SK-N-SH treated with all-trans-retinoic acid at 6 μM for 48 hours (cell line): Measurements from ENCODE around the gene USP35.

Source experiments
- BACH2 ChIP-seq: fragments of 250-450 bp; sonication (Bioruptor Pico); IDR thresholded peaks from 2 replicates; pipeline ENCODE4 v1.9.0; 2021; ENCODE audit warnings: mild to moderate bottlenecking, borderline replicate concordance
- ESRRG ChIP-seq: fragments of 250-450 bp; sonication (Bioruptor Pico); IDR thresholded peaks from 2 replicates; pipeline ENCODE4 v1.6.1; 2021; ENCODE audit warnings: mild to moderate bottlenecking
- GLIS3 ChIP-seq: fragments of 250-450 bp; sonication (Bioruptor Pico); IDR thresholded peaks from 2 replicates; pipeline ENCODE4 v1.5.0; 2020; ENCODE audit warnings: mild to moderate bottlenecking, moderate library complexity
- ISL1 ChIP-seq: fragments of 250-450 bp; sonication (Bioruptor Pico); IDR thresholded peaks from 2 replicates; pipeline ENCODE4 v2.1.2; 2022; ENCODE audit warnings: mild to moderate bottlenecking, moderate library complexity
- PPARA ChIP-seq: fragments of 250-450 bp; sonication (Bioruptor Pico); IDR thresholded peaks from 2 replicates; pipeline ENCODE4 v1.5.0; 2020; ENCODE audit warnings: mild to moderate bottlenecking, borderline replicate concordance
- RARB ChIP-seq: fragments of 250-450 bp; sonication (Bioruptor Pico); IDR thresholded peaks from 2 replicates; pipeline ENCODE4 v1.8.0; 2021; ENCODE audit warnings: mild to moderate bottlenecking, moderate library complexity
- ZC3H10 ChIP-seq: fragments of 250-450 bp; sonication (Bioruptor Pico); IDR thresholded peaks from 2 replicates; pipeline ENCODE4 v1.5.1; 2021; ENCODE audit warnings: mild to moderate bottlenecking, moderate library complexity
- ZFP3 ChIP-seq: fragments of 250-450 bp; sonication (Bioruptor Pico); IDR thresholded peaks from 2 replicates; pipeline ENCODE4 v1.5.0; 2020; ENCODE audit warnings: mild to moderate bottlenecking, moderate library complexity
- ZFP30 ChIP-seq: fragments of 450-650 bp; formaldehyde crosslinking; IDR thresholded peaks from 2 replicates; pipeline ENCODE4 v1.5.0; 2022; ENCODE audit warnings: mild to moderate bottlenecking, moderate library complexity
- ZNF8 ChIP-seq: fragments of 450-650 bp; formaldehyde crosslinking; IDR thresholded peaks from 2 replicates; pipeline ENCODE4 v1.5.0; 2020; ENCODE audit warnings: mild to moderate bottlenecking, moderate library complexity
- TF ChIP-seq, protein P1 (sequence below): fragments of 250-450 bp; sonication (Bioruptor Pico); IDR thresholded peaks from 2 replicates; pipeline ENCODE4 v1.5.0; 2020; ENCODE audit warnings: mild to moderate bottlenecking, moderate library complexity
- TF ChIP-seq, protein P2 (sequence below): fragments of 250-450 bp; sonication (Bioruptor Pico); IDR thresholded peaks from 2 replicates; pipeline ENCODE4 v1.8.0; 2020; ENCODE audit warnings: mild to moderate bottlenecking, moderate library complexity, borderline replicate concordance
- TF ChIP-seq, protein P3 (sequence below): fragments of 250-450 bp; sonication (Bioruptor Pico); IDR thresholded peaks from 2 replicates; pipeline ENCODE4 v1.5.1; 2020; ENCODE audit warnings: low read depth, mild to moderate bottlenecking, moderate library complexity
- TF ChIP-seq, protein P4 (sequence below): fragments of 250-450 bp; sonication (Bioruptor Pico); IDR thresholded peaks from 2 replicates; pipeline ENCODE4 v1.5.1; 2021; ENCODE audit warnings: mild to moderate bottlenecking, moderate library complexity

DNA sequence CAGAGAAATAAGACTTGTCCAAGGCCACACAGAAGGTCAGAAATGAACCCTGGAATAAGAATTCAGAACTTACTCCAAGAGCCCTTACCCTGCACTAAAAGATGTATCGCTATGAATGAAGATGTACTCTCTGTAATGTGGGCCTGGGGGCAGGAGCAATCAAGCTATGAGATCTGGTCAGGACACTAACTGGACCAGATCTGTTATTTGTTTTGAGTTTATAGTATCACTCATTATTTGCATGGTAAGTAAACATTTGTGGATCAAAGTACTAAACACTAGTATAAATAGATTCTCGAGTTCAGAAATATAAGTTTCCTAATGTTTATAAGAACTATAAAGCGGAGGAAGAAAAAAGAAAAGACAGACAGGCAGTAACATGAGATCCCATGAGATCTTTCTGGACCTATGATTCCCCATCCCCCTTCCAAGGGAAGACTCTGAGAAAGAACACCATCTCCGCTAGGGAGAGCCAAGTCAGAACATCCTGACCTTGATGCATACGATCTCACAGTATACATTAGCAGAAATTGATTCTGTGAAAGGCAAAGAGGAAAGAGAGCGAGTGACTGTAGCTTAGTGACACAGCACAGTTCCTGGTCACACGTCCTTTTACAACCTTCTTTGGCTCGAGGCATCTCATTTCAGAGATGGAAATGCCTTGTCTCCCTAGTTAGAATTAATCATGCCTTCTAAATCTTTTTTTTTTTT is 71.2 kb downstream of the USP35 start:
- no peak for TF ChIP-seq RARB (CRISPR knock-in tag)
- TF ChIP-seq ZFP30 (CRISPR knock-in tag): no peak
- TF ChIP-seq ESRRG (CRISPR knock-in tag): no peak
- TF ChIP-seq, protein P1, sequence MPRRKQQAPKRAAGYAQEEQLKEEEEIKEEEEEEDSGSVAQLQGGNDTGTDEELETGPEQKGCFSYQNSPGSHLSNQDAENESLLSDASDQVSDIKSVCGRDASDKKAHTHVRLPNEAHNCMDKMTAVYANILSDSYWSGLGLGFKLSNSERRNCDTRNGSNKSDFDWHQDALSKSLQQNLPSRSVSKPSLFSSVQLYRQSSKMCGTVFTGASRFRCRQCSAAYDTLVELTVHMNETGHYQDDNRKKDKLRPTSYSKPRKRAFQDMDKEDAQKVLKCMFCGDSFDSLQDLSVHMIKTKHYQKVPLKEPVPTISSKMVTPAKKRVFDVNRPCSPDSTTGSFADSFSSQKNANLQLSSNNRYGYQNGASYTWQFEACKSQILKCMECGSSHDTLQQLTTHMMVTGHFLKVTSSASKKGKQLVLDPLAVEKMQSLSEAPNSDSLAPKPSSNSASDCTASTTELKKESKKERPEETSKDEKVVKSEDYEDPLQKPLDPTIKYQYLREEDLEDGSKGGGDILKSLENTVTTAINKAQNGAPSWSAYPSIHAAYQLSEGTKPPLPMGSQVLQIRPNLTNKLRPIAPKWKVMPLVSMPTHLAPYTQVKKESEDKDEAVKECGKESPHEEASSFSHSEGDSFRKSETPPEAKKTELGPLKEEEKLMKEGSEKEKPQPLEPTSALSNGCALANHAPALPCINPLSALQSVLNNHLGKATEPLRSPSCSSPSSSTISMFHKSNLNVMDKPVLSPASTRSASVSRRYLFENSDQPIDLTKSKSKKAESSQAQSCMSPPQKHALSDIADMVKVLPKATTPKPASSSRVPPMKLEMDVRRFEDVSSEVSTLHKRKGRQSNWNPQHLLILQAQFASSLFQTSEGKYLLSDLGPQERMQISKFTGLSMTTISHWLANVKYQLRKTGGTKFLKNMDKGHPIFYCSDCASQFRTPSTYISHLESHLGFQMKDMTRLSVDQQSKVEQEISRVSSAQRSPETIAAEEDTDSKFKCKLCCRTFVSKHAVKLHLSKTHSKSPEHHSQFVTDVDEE: no peak
- TF ChIP-seq, protein P2, sequence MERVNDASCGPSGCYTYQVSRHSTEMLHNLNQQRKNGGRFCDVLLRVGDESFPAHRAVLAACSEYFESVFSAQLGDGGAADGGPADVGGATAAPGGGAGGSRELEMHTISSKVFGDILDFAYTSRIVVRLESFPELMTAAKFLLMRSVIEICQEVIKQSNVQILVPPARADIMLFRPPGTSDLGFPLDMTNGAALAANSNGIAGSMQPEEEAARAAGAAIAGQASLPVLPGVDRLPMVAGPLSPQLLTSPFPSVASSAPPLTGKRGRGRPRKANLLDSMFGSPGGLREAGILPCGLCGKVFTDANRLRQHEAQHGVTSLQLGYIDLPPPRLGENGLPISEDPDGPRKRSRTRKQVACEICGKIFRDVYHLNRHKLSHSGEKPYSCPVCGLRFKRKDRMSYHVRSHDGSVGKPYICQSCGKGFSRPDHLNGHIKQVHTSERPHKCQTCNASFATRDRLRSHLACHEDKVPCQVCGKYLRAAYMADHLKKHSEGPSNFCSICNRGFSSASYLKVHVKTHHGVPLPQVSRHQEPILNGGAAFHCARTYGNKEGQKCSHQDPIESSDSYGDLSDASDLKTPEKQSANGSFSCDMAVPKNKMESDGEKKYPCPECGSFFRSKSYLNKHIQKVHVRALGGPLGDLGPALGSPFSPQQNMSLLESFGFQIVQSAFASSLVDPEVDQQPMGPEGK: no peak
- TF ChIP-seq, protein P3, sequence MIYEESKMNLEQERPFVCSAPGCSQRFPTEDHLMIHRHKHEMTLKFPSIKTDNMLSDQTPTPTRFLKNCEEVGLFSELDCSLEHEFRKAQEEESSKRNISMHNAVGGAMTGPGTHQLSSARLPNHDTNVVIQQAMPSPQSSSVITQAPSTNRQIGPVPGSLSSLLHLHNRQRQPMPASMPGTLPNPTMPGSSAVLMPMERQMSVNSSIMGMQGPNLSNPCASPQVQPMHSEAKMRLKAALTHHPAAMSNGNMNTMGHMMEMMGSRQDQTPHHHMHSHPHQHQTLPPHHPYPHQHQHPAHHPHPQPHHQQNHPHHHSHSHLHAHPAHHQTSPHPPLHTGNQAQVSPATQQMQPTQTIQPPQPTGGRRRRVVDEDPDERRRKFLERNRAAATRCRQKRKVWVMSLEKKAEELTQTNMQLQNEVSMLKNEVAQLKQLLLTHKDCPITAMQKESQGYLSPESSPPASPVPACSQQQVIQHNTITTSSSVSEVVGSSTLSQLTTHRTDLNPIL: no peak
- TF ChIP-seq ZFP3 (CRISPR knock-in tag): no peak
- TF ChIP-seq GLIS3 (CRISPR knock-in tag): no peak
- TF ChIP-seq ISL1 (CRISPR knock-in tag): no peak
- TF ChIP-seq, protein P4, sequence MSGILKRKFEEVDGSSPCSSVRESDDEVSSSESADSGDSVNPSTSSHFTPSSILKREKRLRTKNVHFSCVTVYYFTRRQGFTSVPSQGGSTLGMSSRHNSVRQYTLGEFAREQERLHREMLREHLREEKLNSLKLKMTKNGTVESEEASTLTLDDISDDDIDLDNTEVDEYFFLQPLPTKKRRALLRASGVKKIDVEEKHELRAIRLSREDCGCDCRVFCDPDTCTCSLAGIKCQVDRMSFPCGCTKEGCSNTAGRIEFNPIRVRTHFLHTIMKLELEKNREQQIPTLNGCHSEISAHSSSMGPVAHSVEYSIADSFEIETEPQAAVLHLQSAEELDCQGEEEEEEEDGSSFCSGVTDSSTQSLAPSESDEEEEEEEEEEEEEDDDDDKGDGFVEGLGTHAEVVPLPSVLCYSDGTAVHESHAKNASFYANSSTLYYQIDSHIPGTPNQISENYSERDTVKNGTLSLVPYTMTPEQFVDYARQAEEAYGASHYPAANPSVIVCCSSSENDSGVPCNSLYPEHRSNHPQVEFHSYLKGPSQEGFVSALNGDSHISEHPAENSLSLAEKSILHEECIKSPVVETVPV (CRISPR knock-in tag): no peak
- TF ChIP-seq BACH2: no peak
- no peak for TF ChIP-seq ZC3H10
- TF ChIP-seq ZNF8 (CRISPR knock-in tag): no peak
- TF ChIP-seq PPARA (CRISPR knock-in tag): no peak
